GM12892 (cell line): ENCODE results near the gene EIF4ENIF1.
"Not testable (repeated sequence)": the region's sequence is repeated elsewhere in the genome, so short reads cannot be mapped to it uniquely, and the experiment has no call there.

Source experiments
- POLR2A ChIP-seq: IDR thresholded peaks from 2 replicates; pipeline ENCODE4 v1.6.1; 2011; ENCODE audit warnings: low read depth, low read length, control low read depth
- POLR2AphosphoS5 ChIP-seq: IDR thresholded peaks from 2 replicates; pipeline ENCODE4 v1.6.1; 2011; ENCODE audit warnings: low read depth, low read length, control low read depth
- TAF1 ChIP-seq: IDR thresholded peaks from 2 replicates; pipeline ENCODE4 v1.6.1; 2011; ENCODE audit warnings: low read depth, mild to moderate bottlenecking, control low read depth, low read length, borderline replicate concordance

GRCh38 chr22:31486369-31486768, 3.3 kb downstream of the EIF4ENIF1 start:
- not testable (repeated sequence) for TF ChIP-seq POLR2A, TAF1, POLR2AphosphoS5
